H1 (cell line): Measurements from ENCODE around the gene CARM1. TPM values are rescaled to one million over a fixed set of nuclear protein-coding genes. Genes with fewer than 3 reads are reported as not detected.

Experiments used
- CTCF ChIA-PET: fragments of 300-600 bp; sonication (Branson Sonifier 250); formaldehyde crosslinking; loops from one replicate; lab custom pipeline; 2021; ENCODE audit not compliant: partially characterized antibody; lab: Charles Lee
- POLR2A ChIA-PET: fragments of 300-600 bp; sonication (Branson Sonifier 250); formaldehyde crosslinking; loops from one replicate; lab custom pipeline; 2021; ENCODE audit warnings: inconsistent platforms; ENCODE audit not compliant: partially characterized antibody; lab: Charles Lee
- DNase-seq, 2 experiments: peaks; one replicate each; pipeline versions ENCODE4 v3.0.0 to v3.0.0-alpha.2; 2010 to 2022; ENCODE audit warnings: low spot score in 2 of 2, low read depth in 1 of 2, mixed read lengths in 1 of 2
- FAIRE-seq: peaks from 2 replicates; lab custom pipeline; 2011; peaks lifted over from hg19 to GRCh38; lab: Jason Lieb, UNC
- H2AFZ ChIP-seq: 2 replicates; pipeline ENCODE4 v1.8.1; 2012; ENCODE audit warnings: low read length, inconsistent platforms
- H2AK5ac ChIP-seq: 2 replicates; pipeline ENCODE4 v1.6.1; 2013; ENCODE audit warnings: low read depth, low read length
- H2BK120ac ChIP-seq: replicated peaks from 2 replicates; pipeline ENCODE3; 2013; ENCODE audit warnings: low read depth, low read length, inconsistent platforms
- H2BK12ac ChIP-seq: 2 replicates; pipeline ENCODE4 v1.6.1; 2013; ENCODE audit warnings: low read depth, low read length
- H2BK15ac ChIP-seq: 2 replicates; pipeline ENCODE4 v1.6.1; 2013; ENCODE audit warnings: low read length
- H2BK20ac ChIP-seq: 2 replicates; pipeline ENCODE4 v1.6.1; 2013; ENCODE audit warnings: low read length
- H2BK5ac ChIP-seq: 2 replicates; pipeline ENCODE4 v1.6.1; 2013; ENCODE audit warnings: low read depth, low read length
- H3K14ac ChIP-seq: 2 replicates; pipeline ENCODE4 v1.6.1; 2013; ENCODE audit warnings: inconsistent platforms; ENCODE audit not compliant: insufficient read length
- H3K18ac ChIP-seq: 2 replicates; pipeline ENCODE4 v1.6.1; 2013; ENCODE audit warnings: low read length; ENCODE audit errors: extremely low read depth
- H3K23ac ChIP-seq: 2 replicates; pipeline ENCODE4 v1.6.1; 2013; ENCODE audit warnings: inconsistent platforms; ENCODE audit not compliant: insufficient read length
- H3K23me2 ChIP-seq: 2 replicates; pipeline ENCODE4 v1.6.1; 2013; ENCODE audit warnings: low read depth, low read length
- H3K27ac ChIP-seq: 2 replicates; pipeline ENCODE4 v1.6.1; 2011; ENCODE audit warnings: low read depth, low read length, inconsistent platforms
- H3K27me3 ChIP-seq, 4 experiments: replicated peaks in 1 of 4; 1 replicate in 1 of 4; 2 replicates in 3 of 4; pipeline versions ENCODE4 v1.6.1 to v1.8.1; 2011 to 2013; ENCODE audit warnings: low read length in 3 of 4, mild to moderate bottlenecking in 3 of 4, inconsistent platforms in 2 of 4, mixed read lengths in 2 of 4, moderate library complexity in 1 of 4; ENCODE audit not compliant: control insufficient read depth in 3 of 4, insufficient read depth in 3 of 4; ENCODE audit errors: extremely low read depth in 1 of 4
- H3K36me3 ChIP-seq, 4 experiments: 2 replicates each; pipeline versions ENCODE4 v1.6.1 to v1.8.1; 2011 to 2013; ENCODE audit warnings: mild to moderate bottlenecking in 4 of 4, low read length in 3 of 4, moderate library complexity in 2 of 4, control low read depth in 1 of 4, inconsistent platforms in 1 of 4; ENCODE audit not compliant: insufficient read depth in 4 of 4, control insufficient read depth in 2 of 4
- H3K4ac ChIP-seq: replicated peaks from 2 replicates; pipeline ENCODE3; 2013; ENCODE audit warnings: low read length, low read depth, mixed read lengths, inconsistent platforms; ENCODE audit not compliant: insufficient read length
- H3K4me1 ChIP-seq, 4 experiments: replicated peaks in 1 of 4; 1 replicate in 1 of 4; 2 replicates in 3 of 4; pipeline versions ENCODE4 v1.6.1 to v1.8.1; 2011 to 2013; ENCODE audit warnings: low read length in 3 of 4, inconsistent platforms in 2 of 4, mixed read lengths in 1 of 4; ENCODE audit not compliant: insufficient read depth in 4 of 4, control insufficient read depth in 3 of 4
- H3K4me2 ChIP-seq, 2 experiments: 2 replicates each; pipeline versions ENCODE4 v1.6.1 to v1.8.1; 2011 to 2013; ENCODE audit warnings: low read depth in 2 of 2, low read length in 2 of 2, control low read depth in 1 of 2, inconsistent platforms in 1 of 2, mild to moderate bottlenecking in 1 of 2; ENCODE audit not compliant: insufficient read depth in 1 of 2
- H3K4me3 ChIP-seq, 4 experiments: fragments of 200-600, 300-600 bp in 1 of 4; sonication (generic), shearing (Covaris generic), sonication (Bioruptor Twin) in 1 of 4; 2 replicates each; pipeline versions ENCODE4 v1.5.1 to v1.8.1; 2011 to 2016; ENCODE audit warnings: low read length in 4 of 4, low read depth in 3 of 4, control low read depth in 2 of 4, inconsistent platforms in 2 of 4, mild to moderate bottlenecking in 2 of 4, mixed read lengths in 1 of 4, moderate library complexity in 1 of 4; ENCODE audit not compliant: insufficient read depth in 2 of 4; ENCODE audit errors: extremely low read depth in 1 of 4
- H3K56ac ChIP-seq: replicated peaks from 2 replicates; pipeline ENCODE3; 2013; ENCODE audit warnings: low read depth, mild to moderate bottlenecking, mixed read lengths, low read length, inconsistent platforms; ENCODE audit not compliant: insufficient read length
- H3K79me1 ChIP-seq: 2 replicates; pipeline ENCODE4 v1.6.1; 2013; ENCODE audit warnings: low read depth, low read length, control low read depth
- H3K79me2 ChIP-seq, 2 experiments: 2 replicates each; pipeline versions ENCODE4 v1.6.1 to v1.8.1; 2012 to 2013; ENCODE audit warnings: low read length in 2 of 2, mild to moderate bottlenecking in 2 of 2, inconsistent platforms in 1 of 2; ENCODE audit not compliant: insufficient read depth in 2 of 2, control insufficient read depth in 1 of 2
- H3K9ac ChIP-seq, 4 experiments: replicated peaks in 1 of 4; 1 replicate in 1 of 4; 2 replicates in 3 of 4; pipeline versions ENCODE4 v1.6.1 to v1.8.1; 2011 to 2013; ENCODE audit warnings: low read depth in 3 of 4, low read length in 3 of 4, control low read depth in 2 of 4, mild to moderate bottlenecking in 2 of 4, moderate library complexity in 2 of 4, inconsistent platforms in 1 of 4; ENCODE audit errors: extremely low read depth in 1 of 4
- H3K9me3 ChIP-seq, 2 experiments: 2 replicates each; pipeline versions ENCODE4 v1.6.1 to v1.8.1; 2012 to 2013; ENCODE audit warnings: mild to moderate bottlenecking in 2 of 2, moderate library complexity in 2 of 2, control low read depth in 1 of 2, inconsistent platforms in 1 of 2, low read depth in 1 of 2, low read length in 1 of 2, mixed read lengths in 1 of 2; ENCODE audit not compliant: insufficient read depth in 2 of 2
- H4K20me1 ChIP-seq, 2 experiments: replicated peaks in 1 of 2; 2 replicates each; pipeline versions ENCODE3 to v1.8.1; 2011 to 2013; ENCODE audit warnings: inconsistent platforms in 2 of 2, low read length in 2 of 2, mild to moderate bottlenecking in 1 of 2; ENCODE audit not compliant: insufficient read depth in 2 of 2, control insufficient read depth in 1 of 2
- H4K5ac ChIP-seq: 2 replicates; pipeline ENCODE4 v1.6.1; 2013; ENCODE audit warnings: low read length, low read depth, mixed read lengths, inconsistent platforms; ENCODE audit not compliant: insufficient read length
- H4K8ac ChIP-seq: 2 replicates; pipeline ENCODE4 v1.8.0; 2013; ENCODE audit warnings: mild to moderate bottlenecking, moderate library complexity, low read length, inconsistent platforms; ENCODE audit not compliant: insufficient read depth; ENCODE audit errors: extremely low read depth
- H4K91ac ChIP-seq: replicated peaks from 2 replicates; pipeline ENCODE3; 2013; ENCODE audit warnings: low read length, mixed read lengths, inconsistent platforms; ENCODE audit not compliant: insufficient read length
- ASH2L ChIP-seq: fragments of 200-600, 300-600 bp; sonication (generic); IDR thresholded peaks from one replicate; pipeline ENCODE4 v1.7.1; 2017; ENCODE audit warnings: low read length
- BACH1 ChIP-seq: IDR thresholded peaks from 2 replicates; pipeline ENCODE4 v1.6.1; 2012; ENCODE audit warnings: low read length, improper control_type of control experiment
- CTBP2 ChIP-seq: IDR thresholded peaks from 2 replicates; pipeline ENCODE4 v1.7.0; 2011; ENCODE audit warnings: borderline replicate concordance, mild to moderate bottlenecking, moderate library complexity, mixed read lengths, low read length; ENCODE audit not compliant: insufficient read depth, insufficient read length
- GTF2F1 ChIP-seq: IDR thresholded peaks from 2 replicates; pipeline ENCODE4 v1.6.1; 2012; ENCODE audit warnings: low read depth, low read length, improper control_type of control experiment, borderline replicate concordance
- JUND ChIP-seq: IDR thresholded peaks from 2 replicates; pipeline ENCODE4 v1.6.1; 2011; ENCODE audit warnings: mild to moderate bottlenecking, improper control_type of control experiment, low read length
- NANOG ChIP-seq: IDR thresholded peaks from 2 replicates; pipeline ENCODE4 v1.6.1; 2011; ENCODE audit warnings: low read length, low read depth, mild to moderate bottlenecking, inconsistent platforms; ENCODE audit not compliant: insufficient read depth, poor library complexity, severe bottlenecking
- SIX5 ChIP-seq: IDR thresholded peaks from 2 replicates; pipeline ENCODE4 v1.6.1; 2011; ENCODE audit warnings: mild to moderate bottlenecking, low read depth, low read length
- SP4 ChIP-seq: IDR thresholded peaks from 2 replicates; pipeline ENCODE4 v1.6.1; 2012; ENCODE audit warnings: low read length, inconsistent platforms
- SRF ChIP-seq: IDR thresholded peaks from 2 replicates; pipeline ENCODE4 v1.6.1; 2011; ENCODE audit warnings: mild to moderate bottlenecking, low read depth, low read length, moderate library complexity
- TAF7 ChIP-seq: optimal IDR thresholded peaks from 2 replicates; pipeline ENCODE3; 2011; ENCODE audit warnings: low read depth, mild to moderate bottlenecking, inconsistent platforms, low read length, moderate library complexity, borderline replicate concordance
- TBP ChIP-seq: IDR thresholded peaks from 2 replicates; pipeline ENCODE4 v1.6.1; 2011; ENCODE audit warnings: low read depth, low read length, improper control_type of control experiment
- TCF12 ChIP-seq: IDR thresholded peaks from 2 replicates; pipeline ENCODE4 v1.6.1; 2011; ENCODE audit warnings: low read depth, mild to moderate bottlenecking, low read length
- WGBS, 2 experiments: shearing (Covaris generic) in 1 of 2; methylation state at CpG; one replicate each; pipeline versions ENCODE4 v1.1.6 to v1.1.7; 2013 to 2015; ENCODE audit warnings: low lambda C conversion rate in 2 of 2, mixed read lengths in 2 of 2, inconsistent platforms in 1 of 2, low coverage in 1 of 2, missing lambda C conversion rate in 1 of 2; ENCODE audit not compliant: insufficient replicate concordance in 2 of 2, insufficient coverage in 1 of 2, insufficient read length in 1 of 2; ENCODE audit errors: extremely low coverage in 1 of 2, missing lambda C conversion rate in 1 of 2; 5-methylcytosine and 5-hydroxymethylcytosine counted together
- polyA plus RNA-seq, 7 experiments: library from polyadenylated mRNA; depleted of rRNA in 3 of 7; stranded (reverse) in 5 of 7; unstranded in 2 of 7; fragments of >200 nt in 5 of 7; fragments of 200-250 nt in 2 of 7; gene quantifications; 1 replicate in 5 of 7; 2 replicates in 1 of 7; 4 replicates in 1 of 7; pipeline versions ENCODE4 v1.2.1 to v1.2.3, GENCODE V29; 2011 to 2013; ENCODE audit warnings: missing spikeins in 2 of 7, mixed read lengths in 2 of 7
- total RNA-seq: library from RNA; stranded (reverse); fragmentation: NEBNext Ultra II Directional; extraction: Animal tissue kit (Norgen Biotek cat#: 25700); gene quantifications from 2 replicates; pipeline ENCODE4 v1.2.1, GENCODE V29; 2021
- TF ChIP-seq, protein P1 (sequence below): IDR thresholded peaks from 2 replicates; pipeline ENCODE4 v1.6.1; 2011; ENCODE audit warnings: low read length, improper control_type of control experiment
- TF ChIP-seq, protein P2 (sequence below): IDR thresholded peaks from 2 replicates; pipeline ENCODE4 v1.6.1; 2012; ENCODE audit warnings: inconsistent platforms

CARM1 gene
- total and polyA plus RNA-seq, 2 of the 8 experiments (the other 6 are each of a cell fraction or from before 2014, with no cell fraction given) = 134 to 164 TPM

DNA sequence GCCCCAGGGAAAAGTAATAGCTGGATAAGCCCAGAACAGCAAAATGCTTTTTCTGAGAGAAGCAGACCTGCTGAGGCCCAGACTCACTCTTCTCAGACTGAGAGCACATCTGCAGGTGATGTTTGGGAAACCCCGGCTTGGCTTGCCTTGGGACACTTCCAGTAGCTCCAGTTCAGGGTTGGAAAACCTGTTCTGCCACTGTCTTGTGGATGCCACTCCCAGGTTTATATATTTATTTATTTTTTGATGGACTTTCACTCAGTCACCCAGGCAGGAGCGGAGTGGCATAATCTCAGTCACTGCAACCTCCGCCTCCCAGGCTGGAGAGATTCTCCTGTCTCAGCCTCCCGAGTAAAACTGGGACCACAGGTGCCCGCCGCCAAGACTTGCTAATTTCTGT, 81.5 kb downstream of the CARM1 start:
- Histone ChIP-seq H3K4me1 (no peaks in the 10 kb centered on the region), H2BK12ac (no peak overlapping the region), H3K4me2 (no peak overlapping the region), H3K4me3 (no peak overlapping the region), H2AFZ (no peak overlapping the region), H3K14ac (no peak overlapping the region), H3K18ac (no peak overlapping the region), H3K23me2 (no peaks in the 10 kb centered on the region), H3K4ac (no peak overlapping the region), H3K9me3 (no peaks in the 10 kb centered on the region), H3K79me1 (no peaks in the 10 kb centered on the region), H3K23ac (no peak overlapping the region), H4K20me1 (no peaks in the 10 kb centered on the region), H2BK5ac (no peak overlapping the region), H3K27ac (no peak overlapping the region), H4K91ac (no peak overlapping the region), H3K9ac (no peak overlapping the region), H2BK15ac (no peak overlapping the region), H3K36me3 (no peaks in the 10 kb centered on the region), H3K56ac (no peak overlapping the region), H2BK20ac (no peak overlapping the region), H3K27me3 (no peaks in the 10 kb centered on the region), H4K5ac (no peak overlapping the region), H2AK5ac (no peak overlapping the region), H3K79me2 (no peaks in the 10 kb centered on the region), H2BK120ac (no peak overlapping the region), H4K8ac (no peak overlapping the region)
- 98% methylated on average over 6 of the region's 6 CpGs; no CpG with 5 or more reads in 1 of the 2 experiments for WGBS, 2 experiments
- DNase-seq (no peak), FAIRE-seq (no peak)
- CTCF ChIA-PET = interaction anchor here (1.0 to 3.1 kb wide), 3 partner anchors 11 to 17 kb away, joined by 3 to 22 read pairs (median 3); no protein-coding TSS in a partner anchor
- TF ChIP-seq GTF2F1 (no peak), SRF (no peak), ASH2L (no peak), SP4 (no peak), BACH1 (no peak), TAF7 (no peak), TCF12 (no peak), CTBP2 (no peak), NANOG (no peak), SIX5 (no peak), JUND (no peak), TBP (no peak)
- TF ChIP-seq, protein P1, sequence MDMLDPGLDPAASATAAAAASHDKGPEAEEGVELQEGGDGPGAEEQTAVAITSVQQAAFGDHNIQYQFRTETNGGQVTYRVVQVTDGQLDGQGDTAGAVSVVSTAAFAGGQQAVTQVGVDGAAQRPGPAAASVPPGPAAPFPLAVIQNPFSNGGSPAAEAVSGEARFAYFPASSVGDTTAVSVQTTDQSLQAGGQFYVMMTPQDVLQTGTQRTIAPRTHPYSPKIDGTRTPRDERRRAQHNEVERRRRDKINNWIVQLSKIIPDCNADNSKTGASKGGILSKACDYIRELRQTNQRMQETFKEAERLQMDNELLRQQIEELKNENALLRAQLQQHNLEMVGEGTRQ = no peak
- TF ChIP-seq, protein P2, sequence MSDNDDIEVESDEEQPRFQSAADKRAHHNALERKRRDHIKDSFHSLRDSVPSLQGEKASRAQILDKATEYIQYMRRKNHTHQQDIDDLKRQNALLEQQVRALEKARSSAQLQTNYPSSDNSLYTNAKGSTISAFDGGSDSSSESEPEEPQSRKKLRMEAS = no peak
- POLR2A ChIA-PET = interaction anchor here (0.5 to 1.8 kb wide), 2 partner anchors 9 to 16 kb away, joined by 4 to 8 read pairs; partner anchors contain the start of gene SMARCA4
